HepG2 (cell line): ENCODE measurements around the gene OR8S1.

Experiments used
- FOXA1 ChIP-seq, 2 experiments: fragments of 450-650 bp in 1 of 2; sonication (generic) in 1 of 2; formaldehyde crosslinking in 1 of 2; IDR thresholded peaks; 2 replicates each; pipeline versions ENCODE4 v1.4.0 to v1.6.1; 2016 to 2020; ENCODE audit warnings: missing genetic modification reagents in 1 of 2
- RAD21 ChIP-seq: fragments of 450-650 bp; formaldehyde crosslinking; IDR thresholded peaks from 2 replicates; pipeline ENCODE4 v1.5.0; 2020; ENCODE audit warnings: mild to moderate bottlenecking
- TEAD2 ChIP-seq: sonication (generic); formaldehyde crosslinking; IDR thresholded peaks from 2 replicates; pipeline ENCODE4 v1.9.0; 2021; ENCODE audit warnings: missing genetic modification reagents
- TF ChIP-seq, protein P1 (sequence below): sonication (generic); formaldehyde crosslinking; IDR thresholded peaks from 2 replicates; pipeline ENCODE4 v1.8.1; 2023; ENCODE audit warnings: mild to moderate bottlenecking, missing genetic modification reagents
- TF ChIP-seq, protein P2 (sequence below): IDR thresholded peaks from 2 replicates; pipeline ENCODE4 v1.6.1; 2016; ENCODE audit warnings: mild to moderate bottlenecking
- TF ChIP-seq, protein P3 (sequence below): sonication (generic); formaldehyde crosslinking; IDR thresholded peaks from 2 replicates; pipeline ENCODE4 v1.5.0; 2020; ENCODE audit warnings: mild to moderate bottlenecking, missing genetic modification reagents, moderate library complexity
- TF ChIP-seq, protein P4 (sequence below), 2 experiments: IDR thresholded peaks; 2 replicates each; pipeline ENCODE4 v1.6.1; 2011 to 2012; ENCODE audit warnings: low read length in 2 of 2, borderline replicate concordance in 1 of 2, low read depth in 1 of 2, mild to moderate bottlenecking in 1 of 2, moderate library complexity in 1 of 2
- TF ChIP-seq, protein P5 (sequence below): sonication (generic); formaldehyde crosslinking; IDR thresholded peaks from 2 replicates; pipeline ENCODE4 v1.4.0; 2020; ENCODE audit warnings: missing genetic modification reagents, borderline replicate concordance
- TF ChIP-seq, protein P6 (sequence below): IDR thresholded peaks from 2 replicates; pipeline ENCODE4 v1.6.1; 2018; ENCODE audit warnings: missing genetic modification reagents, mild to moderate bottlenecking, missing compliant biosample characterization

DNA sequence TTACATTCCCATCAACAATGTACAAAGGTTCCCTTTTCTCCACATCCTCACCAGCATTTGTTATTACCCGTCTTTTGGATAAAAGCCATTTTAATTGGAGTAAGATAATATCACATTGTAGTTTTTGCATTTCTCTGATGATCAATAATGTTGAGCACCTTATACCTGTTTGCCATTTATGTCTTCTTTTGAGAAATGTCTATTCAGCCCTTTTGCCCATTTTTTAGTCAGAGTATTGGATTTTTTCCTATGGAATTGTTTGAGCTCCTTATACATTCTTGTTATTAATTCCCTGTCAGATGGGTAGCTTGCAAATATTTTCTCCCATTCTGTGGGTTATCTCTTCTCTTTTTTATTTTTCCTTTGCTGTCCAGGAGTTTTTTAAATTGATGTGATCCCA is 10.7 kb upstream of the OR8S1 start:
- TF ChIP-seq, protein P1, sequence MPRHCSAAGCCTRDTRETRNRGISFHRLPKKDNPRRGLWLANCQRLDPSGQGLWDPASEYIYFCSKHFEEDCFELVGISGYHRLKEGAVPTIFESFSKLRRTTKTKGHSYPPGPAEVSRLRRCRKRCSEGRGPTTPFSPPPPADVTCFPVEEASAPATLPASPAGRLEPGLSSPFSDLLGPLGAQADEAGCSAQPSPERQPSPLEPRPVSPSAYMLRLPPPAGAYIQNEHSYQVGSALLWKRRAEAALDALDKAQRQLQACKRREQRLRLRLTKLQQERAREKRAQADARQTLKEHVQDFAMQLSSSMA (CRISPR knock-in tag): no peak
- TF ChIP-seq, protein P2, sequence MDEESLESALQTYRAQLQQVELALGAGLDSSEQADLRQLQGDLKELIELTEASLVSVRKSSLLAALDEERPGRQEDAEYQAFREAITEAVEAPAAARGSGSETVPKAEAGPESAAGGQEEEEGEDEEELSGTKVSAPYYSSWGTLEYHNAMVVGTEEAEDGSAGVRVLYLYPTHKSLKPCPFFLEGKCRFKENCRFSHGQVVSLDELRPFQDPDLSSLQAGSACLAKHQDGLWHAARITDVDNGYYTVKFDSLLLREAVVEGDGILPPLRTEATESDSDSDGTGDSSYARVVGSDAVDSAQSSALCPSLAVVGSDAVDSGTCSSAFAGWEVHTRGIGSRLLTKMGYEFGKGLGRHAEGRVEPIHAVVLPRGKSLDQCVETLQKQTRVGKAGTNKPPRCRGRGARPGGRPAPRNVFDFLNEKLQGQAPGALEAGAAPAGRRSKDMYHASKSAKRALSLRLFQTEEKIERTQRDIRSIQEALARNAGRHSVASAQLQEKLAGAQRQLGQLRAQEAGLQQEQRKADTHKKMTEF: no peak
- TF ChIP-seq FOXA1 (IDR thresholded peaks at IDR 0.05) (no peak), FOXA1 (CRISPR knock-in tag; IDR thresholded peaks at IDR 0.05) (no peak), RAD21 (CRISPR knock-in tag) (no peak), TEAD2 (no peak)
- TF ChIP-seq, protein P3, sequence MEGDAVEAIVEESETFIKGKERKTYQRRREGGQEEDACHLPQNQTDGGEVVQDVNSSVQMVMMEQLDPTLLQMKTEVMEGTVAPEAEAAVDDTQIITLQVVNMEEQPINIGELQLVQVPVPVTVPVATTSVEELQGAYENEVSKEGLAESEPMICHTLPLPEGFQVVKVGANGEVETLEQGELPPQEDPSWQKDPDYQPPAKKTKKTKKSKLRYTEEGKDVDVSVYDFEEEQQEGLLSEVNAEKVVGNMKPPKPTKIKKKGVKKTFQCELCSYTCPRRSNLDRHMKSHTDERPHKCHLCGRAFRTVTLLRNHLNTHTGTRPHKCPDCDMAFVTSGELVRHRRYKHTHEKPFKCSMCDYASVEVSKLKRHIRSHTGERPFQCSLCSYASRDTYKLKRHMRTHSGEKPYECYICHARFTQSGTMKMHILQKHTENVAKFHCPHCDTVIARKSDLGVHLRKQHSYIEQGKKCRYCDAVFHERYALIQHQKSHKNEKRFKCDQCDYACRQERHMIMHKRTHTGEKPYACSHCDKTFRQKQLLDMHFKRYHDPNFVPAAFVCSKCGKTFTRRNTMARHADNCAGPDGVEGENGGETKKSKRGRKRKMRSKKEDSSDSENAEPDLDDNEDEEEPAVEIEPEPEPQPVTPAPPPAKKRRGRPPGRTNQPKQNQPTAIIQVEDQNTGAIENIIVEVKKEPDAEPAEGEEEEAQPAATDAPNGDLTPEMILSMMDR: no peak
- TF ChIP-seq, protein P4, sequence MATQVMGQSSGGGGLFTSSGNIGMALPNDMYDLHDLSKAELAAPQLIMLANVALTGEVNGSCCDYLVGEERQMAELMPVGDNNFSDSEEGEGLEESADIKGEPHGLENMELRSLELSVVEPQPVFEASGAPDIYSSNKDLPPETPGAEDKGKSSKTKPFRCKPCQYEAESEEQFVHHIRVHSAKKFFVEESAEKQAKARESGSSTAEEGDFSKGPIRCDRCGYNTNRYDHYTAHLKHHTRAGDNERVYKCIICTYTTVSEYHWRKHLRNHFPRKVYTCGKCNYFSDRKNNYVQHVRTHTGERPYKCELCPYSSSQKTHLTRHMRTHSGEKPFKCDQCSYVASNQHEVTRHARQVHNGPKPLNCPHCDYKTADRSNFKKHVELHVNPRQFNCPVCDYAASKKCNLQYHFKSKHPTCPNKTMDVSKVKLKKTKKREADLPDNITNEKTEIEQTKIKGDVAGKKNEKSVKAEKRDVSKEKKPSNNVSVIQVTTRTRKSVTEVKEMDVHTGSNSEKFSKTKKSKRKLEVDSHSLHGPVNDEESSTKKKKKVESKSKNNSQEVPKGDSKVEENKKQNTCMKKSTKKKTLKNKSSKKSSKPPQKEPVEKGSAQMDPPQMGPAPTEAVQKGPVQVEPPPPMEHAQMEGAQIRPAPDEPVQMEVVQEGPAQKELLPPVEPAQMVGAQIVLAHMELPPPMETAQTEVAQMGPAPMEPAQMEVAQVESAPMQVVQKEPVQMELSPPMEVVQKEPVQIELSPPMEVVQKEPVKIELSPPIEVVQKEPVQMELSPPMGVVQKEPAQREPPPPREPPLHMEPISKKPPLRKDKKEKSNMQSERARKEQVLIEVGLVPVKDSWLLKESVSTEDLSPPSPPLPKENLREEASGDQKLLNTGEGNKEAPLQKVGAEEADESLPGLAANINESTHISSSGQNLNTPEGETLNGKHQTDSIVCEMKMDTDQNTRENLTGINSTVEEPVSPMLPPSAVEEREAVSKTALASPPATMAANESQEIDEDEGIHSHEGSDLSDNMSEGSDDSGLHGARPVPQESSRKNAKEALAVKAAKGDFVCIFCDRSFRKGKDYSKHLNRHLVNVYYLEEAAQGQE (IDR thresholded peaks at IDR 0.05; ENCODE audit: borderline replicate concordance in 1 of 2, low read depth in 1 of 2, low read length in 2 of 2): no peak
- TF ChIP-seq, protein P5, sequence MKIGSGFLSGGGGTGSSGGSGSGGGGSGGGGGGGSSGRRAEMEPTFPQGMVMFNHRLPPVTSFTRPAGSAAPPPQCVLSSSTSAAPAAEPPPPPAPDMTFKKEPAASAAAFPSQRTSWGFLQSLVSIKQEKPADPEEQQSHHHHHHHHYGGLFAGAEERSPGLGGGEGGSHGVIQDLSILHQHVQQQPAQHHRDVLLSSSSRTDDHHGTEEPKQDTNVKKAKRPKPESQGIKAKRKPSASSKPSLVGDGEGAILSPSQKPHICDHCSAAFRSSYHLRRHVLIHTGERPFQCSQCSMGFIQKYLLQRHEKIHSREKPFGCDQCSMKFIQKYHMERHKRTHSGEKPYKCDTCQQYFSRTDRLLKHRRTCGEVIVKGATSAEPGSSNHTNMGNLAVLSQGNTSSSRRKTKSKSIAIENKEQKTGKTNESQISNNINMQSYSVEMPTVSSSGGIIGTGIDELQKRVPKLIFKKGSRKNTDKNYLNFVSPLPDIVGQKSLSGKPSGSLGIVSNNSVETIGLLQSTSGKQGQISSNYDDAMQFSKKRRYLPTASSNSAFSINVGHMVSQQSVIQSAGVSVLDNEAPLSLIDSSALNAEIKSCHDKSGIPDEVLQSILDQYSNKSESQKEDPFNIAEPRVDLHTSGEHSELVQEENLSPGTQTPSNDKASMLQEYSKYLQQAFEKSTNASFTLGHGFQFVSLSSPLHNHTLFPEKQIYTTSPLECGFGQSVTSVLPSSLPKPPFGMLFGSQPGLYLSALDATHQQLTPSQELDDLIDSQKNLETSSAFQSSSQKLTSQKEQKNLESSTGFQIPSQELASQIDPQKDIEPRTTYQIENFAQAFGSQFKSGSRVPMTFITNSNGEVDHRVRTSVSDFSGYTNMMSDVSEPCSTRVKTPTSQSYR (CRISPR knock-in tag): no peak
- TF ChIP-seq, protein P6, sequence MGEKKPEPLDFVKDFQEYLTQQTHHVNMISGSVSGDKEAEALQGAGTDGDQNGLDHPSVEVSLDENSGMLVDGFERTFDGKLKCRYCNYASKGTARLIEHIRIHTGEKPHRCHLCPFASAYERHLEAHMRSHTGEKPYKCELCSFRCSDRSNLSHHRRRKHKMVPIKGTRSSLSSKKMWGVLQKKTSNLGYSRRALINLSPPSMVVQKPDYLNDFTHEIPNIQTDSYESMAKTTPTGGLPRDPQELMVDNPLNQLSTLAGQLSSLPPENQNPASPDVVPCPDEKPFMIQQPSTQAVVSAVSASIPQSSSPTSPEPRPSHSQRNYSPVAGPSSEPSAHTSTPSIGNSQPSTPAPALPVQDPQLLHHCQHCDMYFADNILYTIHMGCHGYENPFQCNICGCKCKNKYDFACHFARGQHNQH (CRISPR knock-in tag): no peak
